RWPE1 (cell line): ENCODE results near the gene LPIN2.

Experiments
- CTCF ChIA-PET: fragments of 350-600 bp; sonication (Branson Sonifier 250); formaldehyde crosslinking; extraction: SDS; loops from one replicate; lab custom pipeline; 2021; lab: Yijun Ruan, JAX
- POLR2A ChIA-PET: fragments of 400-600 bp; formaldehyde crosslinking; extraction: SDS; loops from one replicate; lab custom pipeline; 2020; ENCODE audit warnings: antibody characterized with exemption; ENCODE audit not compliant: low non-redundant PET; lab: Yijun Ruan, JAX
- DNase-seq: peaks from one replicate; pipeline ENCODE4 v3.0.0; 2012; ENCODE audit warnings: low spot score
- H3K27ac ChIP-seq: fragments of 450-650 bp; 2 replicates; pipeline ENCODE4 v1.5.1; 2017
- TF ChIP-seq, protein P1 (sequence below): fragments of 450-650 bp; conservative IDR thresholded peaks from 2 replicates; pipeline ENCODE4 v1.5.1; 2017; ENCODE audit warnings: low read depth, mild to moderate bottlenecking

LPIN2 gene, protein sequence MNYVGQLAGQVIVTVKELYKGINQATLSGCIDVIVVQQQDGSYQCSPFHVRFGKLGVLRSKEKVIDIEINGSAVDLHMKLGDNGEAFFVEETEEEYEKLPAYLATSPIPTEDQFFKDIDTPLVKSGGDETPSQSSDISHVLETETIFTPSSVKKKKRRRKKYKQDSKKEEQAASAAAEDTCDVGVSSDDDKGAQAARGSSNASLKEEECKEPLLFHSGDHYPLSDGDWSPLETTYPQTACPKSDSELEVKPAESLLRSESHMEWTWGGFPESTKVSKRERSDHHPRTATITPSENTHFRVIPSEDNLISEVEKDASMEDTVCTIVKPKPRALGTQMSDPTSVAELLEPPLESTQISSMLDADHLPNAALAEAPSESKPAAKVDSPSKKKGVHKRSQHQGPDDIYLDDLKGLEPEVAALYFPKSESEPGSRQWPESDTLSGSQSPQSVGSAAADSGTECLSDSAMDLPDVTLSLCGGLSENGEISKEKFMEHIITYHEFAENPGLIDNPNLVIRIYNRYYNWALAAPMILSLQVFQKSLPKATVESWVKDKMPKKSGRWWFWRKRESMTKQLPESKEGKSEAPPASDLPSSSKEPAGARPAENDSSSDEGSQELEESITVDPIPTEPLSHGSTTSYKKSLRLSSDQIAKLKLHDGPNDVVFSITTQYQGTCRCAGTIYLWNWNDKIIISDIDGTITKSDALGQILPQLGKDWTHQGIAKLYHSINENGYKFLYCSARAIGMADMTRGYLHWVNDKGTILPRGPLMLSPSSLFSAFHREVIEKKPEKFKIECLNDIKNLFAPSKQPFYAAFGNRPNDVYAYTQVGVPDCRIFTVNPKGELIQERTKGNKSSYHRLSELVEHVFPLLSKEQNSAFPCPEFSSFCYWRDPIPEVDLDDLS

DNA sequence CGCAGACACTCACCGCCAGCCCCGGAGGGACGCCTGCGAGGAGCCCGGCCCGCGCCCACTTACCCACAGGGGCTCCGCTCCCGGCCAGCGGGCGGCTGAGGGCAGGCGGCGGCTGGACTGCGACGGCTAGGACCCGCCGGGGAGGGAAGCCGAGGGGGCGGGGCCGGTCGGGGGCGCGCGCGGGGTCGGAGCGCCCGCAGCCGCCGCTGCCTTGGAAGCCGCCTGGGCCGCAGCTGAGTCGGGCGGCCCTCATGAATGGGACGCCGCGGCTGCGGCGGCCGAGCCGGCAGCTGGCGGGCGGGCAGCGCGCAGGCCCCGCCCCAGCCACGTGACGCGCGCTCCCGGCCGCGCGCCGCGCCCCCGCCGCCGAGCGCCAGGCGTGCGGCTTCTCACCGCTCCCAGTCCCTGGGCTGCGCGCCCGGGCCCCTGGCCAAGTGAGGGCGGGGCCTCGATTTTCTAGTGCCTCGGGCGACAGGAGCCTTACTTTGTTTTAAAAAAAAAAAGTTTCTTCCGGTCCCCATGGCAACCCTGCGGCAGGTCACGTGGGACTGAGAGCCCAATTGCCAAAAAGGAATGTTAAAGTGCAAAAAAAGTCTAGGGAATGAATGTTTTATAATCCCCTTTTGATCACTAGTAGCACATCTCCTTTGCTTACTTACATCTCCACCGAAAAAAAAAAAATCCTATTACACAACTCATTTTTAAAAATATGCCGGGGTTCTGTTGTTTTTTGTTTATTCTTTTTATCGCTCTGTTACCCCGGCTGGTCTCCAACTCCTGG, at the start of gene LPIN2:
TSS of gene LPIN2 (minus strand) at position 121 of the 781 bp plus-strand sequence. CDS start 52,304 bp downstream, outside the sequence.
- DNase-seq: peak; percentile 96
- peak within 1 kb of the TSS; percentile 92 for H3K27ac ChIP-seq
- POLR2A ChIA-PET: no interaction called here
- TF ChIP-seq, protein P1, sequence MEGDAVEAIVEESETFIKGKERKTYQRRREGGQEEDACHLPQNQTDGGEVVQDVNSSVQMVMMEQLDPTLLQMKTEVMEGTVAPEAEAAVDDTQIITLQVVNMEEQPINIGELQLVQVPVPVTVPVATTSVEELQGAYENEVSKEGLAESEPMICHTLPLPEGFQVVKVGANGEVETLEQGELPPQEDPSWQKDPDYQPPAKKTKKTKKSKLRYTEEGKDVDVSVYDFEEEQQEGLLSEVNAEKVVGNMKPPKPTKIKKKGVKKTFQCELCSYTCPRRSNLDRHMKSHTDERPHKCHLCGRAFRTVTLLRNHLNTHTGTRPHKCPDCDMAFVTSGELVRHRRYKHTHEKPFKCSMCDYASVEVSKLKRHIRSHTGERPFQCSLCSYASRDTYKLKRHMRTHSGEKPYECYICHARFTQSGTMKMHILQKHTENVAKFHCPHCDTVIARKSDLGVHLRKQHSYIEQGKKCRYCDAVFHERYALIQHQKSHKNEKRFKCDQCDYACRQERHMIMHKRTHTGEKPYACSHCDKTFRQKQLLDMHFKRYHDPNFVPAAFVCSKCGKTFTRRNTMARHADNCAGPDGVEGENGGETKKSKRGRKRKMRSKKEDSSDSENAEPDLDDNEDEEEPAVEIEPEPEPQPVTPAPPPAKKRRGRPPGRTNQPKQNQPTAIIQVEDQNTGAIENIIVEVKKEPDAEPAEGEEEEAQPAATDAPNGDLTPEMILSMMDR: no peak
- CTCF ChIA-PET: interaction anchor here (0.8 kb wide), 1 partner anchor 122 kb away, joined by 3 read pairs; no protein-coding TSS in a partner anchor

DNA sequence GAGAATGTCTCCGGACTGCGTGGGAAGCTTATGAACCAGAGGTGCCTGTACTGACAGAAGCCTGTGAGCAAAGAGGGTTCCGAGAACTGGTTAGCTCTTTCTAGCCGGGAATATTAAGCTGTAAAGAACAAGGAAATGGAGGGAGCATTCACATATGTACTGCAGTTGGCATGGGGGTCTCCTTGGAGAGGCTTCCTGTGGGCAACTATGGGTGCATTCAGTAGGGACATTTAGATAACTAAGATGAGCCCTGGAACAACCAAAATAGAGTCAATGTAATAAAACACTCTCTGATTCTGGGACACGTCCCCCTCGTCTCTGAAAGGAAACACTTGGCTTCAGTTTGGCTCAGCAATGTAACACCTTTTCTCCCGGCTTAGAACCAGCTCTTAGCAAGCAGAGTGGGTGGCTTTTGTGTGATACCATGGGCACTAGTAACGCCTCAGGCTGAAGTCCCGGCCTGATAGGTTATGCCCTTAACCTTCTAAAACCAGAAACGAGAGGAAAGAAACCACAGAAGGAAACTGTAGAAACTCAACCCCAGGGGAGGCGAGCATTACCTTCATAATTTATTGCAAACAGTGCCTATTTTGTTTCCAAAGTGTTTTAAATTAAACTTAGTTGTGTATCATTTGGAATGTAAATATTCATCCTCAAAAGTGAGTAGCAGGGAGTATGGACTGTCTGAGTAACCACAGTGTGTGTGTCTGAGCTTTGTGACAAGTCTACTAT, 48.8 kb upstream of the LPIN2 start:
- TF ChIP-seq, protein P1: no peak
- CTCF ChIA-PET: interaction anchor here (0.6 to 1.1 kb wide), 4 partner anchors 10 to 1467 kb away, joined by 3 to 4 read pairs (median 3); no protein-coding TSS in a partner anchor
- DNase-seq: no peak
- POLR2A ChIA-PET: no interaction called here
- H3K27ac ChIP-seq: no peak overlapping the region

DNA sequence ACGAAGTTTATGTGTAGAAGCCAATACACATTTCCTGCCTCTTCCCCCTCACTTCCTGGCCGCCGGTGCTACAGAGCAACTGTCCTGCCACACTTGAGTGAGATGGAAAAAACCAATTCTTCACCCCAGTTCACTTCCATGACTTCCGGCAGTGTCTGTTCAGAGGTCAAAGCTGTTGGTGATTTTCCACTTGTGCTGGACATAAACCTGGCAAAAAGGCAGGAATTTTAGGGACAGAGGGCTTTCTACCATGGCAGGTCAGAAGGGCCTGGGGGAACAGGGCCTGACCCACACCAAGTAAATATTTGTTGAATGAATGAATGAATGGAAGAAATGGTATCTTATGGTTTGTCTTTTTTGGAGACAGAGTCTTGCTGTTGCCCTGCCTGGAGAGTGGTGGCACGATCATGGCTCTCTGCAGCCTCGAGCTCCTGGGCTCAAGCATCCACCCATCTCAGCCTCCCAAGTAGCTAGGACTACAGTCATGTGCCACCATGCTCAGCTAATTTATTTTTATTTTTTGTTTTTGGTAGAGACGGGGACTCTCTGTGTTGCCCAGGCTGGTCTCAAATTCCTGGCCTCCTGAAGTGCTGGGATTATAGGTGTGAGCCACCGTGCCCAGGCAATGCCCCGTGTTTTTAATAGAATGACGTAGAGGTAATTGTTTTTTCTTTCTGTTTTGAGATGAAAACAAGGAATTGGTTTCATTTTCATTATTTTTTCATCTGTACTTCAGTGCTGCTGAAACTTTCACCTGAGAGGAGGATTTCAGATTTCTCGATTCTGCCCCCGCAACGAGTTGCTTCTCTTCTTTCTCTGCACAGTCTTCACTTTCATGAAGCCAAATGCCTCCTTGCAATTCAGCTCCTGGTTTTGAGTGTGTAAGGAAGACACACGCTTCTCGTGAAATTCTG, 48.0 kb upstream of the LPIN2 start:
- DNase-seq: no peak

DNA sequence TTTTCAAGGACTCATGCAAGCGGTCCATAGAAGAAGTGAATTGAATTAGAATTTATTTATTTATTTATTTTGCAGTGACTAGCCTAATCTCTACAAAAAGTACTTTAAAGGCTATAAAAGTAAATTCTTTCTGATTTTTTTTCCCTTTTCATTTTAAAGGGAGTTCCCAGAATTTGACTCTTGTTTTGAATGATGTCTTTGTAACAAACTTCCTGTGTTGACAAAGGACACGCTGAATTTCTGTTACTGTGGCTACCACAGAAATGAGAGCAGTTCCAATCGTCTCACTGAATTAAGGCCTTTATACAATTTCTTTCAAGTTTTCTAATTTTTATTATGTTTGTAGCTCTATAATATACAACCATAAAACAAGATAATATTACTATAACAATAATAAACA, 46.3 kb upstream of the LPIN2 start:
- DNase-seq: no peak
- TF ChIP-seq, protein P1: no peak
- H3K27ac ChIP-seq: no peak overlapping the region
- CTCF ChIA-PET: no interaction called here
- POLR2A ChIA-PET: no interaction called here

More for the DNA sequence above, 48.0 kb upstream of the LPIN2 start:
- TF ChIP-seq, protein P1: no peak
- no peak overlapping the region for H3K27ac ChIP-seq
- ChIA-PET CTCF (interaction anchor here (0.6 to 1.0 kb wide), 3 partner anchors 64 to 1468 kb away, joined by 3 to 4 read pairs (median 3); no protein-coding TSS in a partner anchor), POLR2A (no interaction called here)
